GM21526 (cell line): ENCODE measurements around the gene CRELD2.

Experiments
- ATAC-seq: cut with Tn5 transposase; IDR thresholded peaks from one replicate; pipeline ENCODE4 v1.9.1; 2021; ENCODE audit warnings: moderate library complexity; ENCODE audit not compliant: unreplicated experiment, low FRiP score

Gene CRELD2

GRCh38 chr22:49886346-49887063 lies 31.9 kb upstream of the CRELD2 start:
- ATAC-seq: no peak

GRCh38 chr22:49887064-49887451 lies 31.4 kb upstream of the CRELD2 start:
- ATAC-seq: no peak

GRCh38 chr22:49887702-49888101 lies 30.7 kb upstream of the CRELD2 start:
- no peak for ATAC-seq

GRCh38 chr22:49889071-49889470 lies 29.4 kb upstream of the CRELD2 start:
- no peak for ATAC-seq

GRCh38 chr22:49892226-49892899 lies 26.1 kb upstream of the CRELD2 start:
- no peak for ATAC-seq

GRCh38 chr22:49893025-49893424 lies 25.4 kb upstream of the CRELD2 start:
- no peak for ATAC-seq

- ATAC-seq: no peak
Observed at GRCh38 chr22:49894322-49895054, 23.9 kb upstream of the CRELD2 start.

- ATAC-seq: no peak
Observed at GRCh38 chr22:49896201-49896600, 22.2 kb upstream of the CRELD2 start.

GRCh38 chr22:49897015-49897684 lies 21.3 kb upstream of the CRELD2 start:
- no peak for ATAC-seq

GRCh38 chr22:49899530-49899929 lies 18.9 kb upstream of the CRELD2 start:
- ATAC-seq: no peak

- no peak for ATAC-seq
Observed at GRCh38 chr22:49900441-49901230, 17.8 kb upstream of the CRELD2 start.

- no peak for ATAC-seq
Observed at GRCh38 chr22:49901457-49901856, 17.0 kb upstream of the CRELD2 start.

GRCh38 chr22:49903322-49904039 lies 15.0 kb upstream of the CRELD2 start:
- no peak for ATAC-seq

- ATAC-seq: no peak
Observed at GRCh38 chr22:49904040-49904369, 14.4 kb upstream of the CRELD2 start.

- no peak for ATAC-seq
Observed at GRCh38 chr22:49905465-49905864, 13.0 kb upstream of the CRELD2 start.

- ATAC-seq: no peak
Observed at GRCh38 chr22:49906071-49906798, 12.2 kb upstream of the CRELD2 start.

GRCh38 chr22:49906799-49907290 lies 11.6 kb upstream of the CRELD2 start:
- no peak for ATAC-seq

GRCh38 chr22:49907807-49908206 lies 10.6 kb upstream of the CRELD2 start:
- ATAC-seq: no peak
